ENCODE data around the gene MFSD12. TPM values are rescaled to one million over a fixed set of nuclear protein-coding genes. Genes with fewer than 3 reads are reported as not detected.
"Not testable (repeated sequence)": the region's sequence is repeated elsewhere in the genome, so short reads cannot be mapped to it uniquely, and the experiment has no call there.

Gene MFSD12
- total RNA-seq, 4 donors from 2014 or later: 22.3 to 77.3 (median 48.7) TPM

- Histone ChIP-seq H3K27me3 (no peaks in the 10 kb centered on the region), H3K4me1 (no peaks in the 10 kb centered on the region), H3K27ac (no peak overlapping the region), H3K9me3 (no peaks in the 10 kb centered on the region), H3K36me3 (peaks cover 0 to 67% of the 10 kb centered on the region in 2 donors), H3K4me3 (no peak overlapping the region)
- in situ Hi-C loops (cut with MboI; ENCODE audit: low sequenced_read_pairs in 4 of 4): no loop called here
- intact Hi-C loops (cut with DNase I; ENCODE audit: low total_unique reads): no loop called here
- ATAC-seq (no peak), DNase-seq (no peak)
- TF ChIP-seq CTCF (IDR thresholded peaks at IDR 0.05 in 4 of 5, conservative IDR thresholded peaks at IDR 0.05 in 1 of 5) (no peak), POLR2A (IDR thresholded peaks at IDR 0.05) (no peak)
Observed at GRCh38 chr19:3531716-3532115, 25.7 kb downstream of the MFSD12 start.

- Histone ChIP-seq H3K27ac (no peak overlapping the region), H3K27me3 (no peaks in the 10 kb centered on the region), H3K36me3 (peaks cover 0 to 67% of the 10 kb centered on the region in 2 donors), H3K4me1 (no peaks in the 10 kb centered on the region), H3K9me3 (no peaks in the 10 kb centered on the region), H3K4me3 (no peak overlapping the region)
- no peak for TF ChIP-seq POLR2A (IDR thresholded peaks at IDR 0.05)
- no peak for TF ChIP-seq CTCF (IDR thresholded peaks at IDR 0.05 in 4 of 5, conservative IDR thresholded peaks at IDR 0.05 in 1 of 5)
- intact Hi-C loops (cut with DNase I; ENCODE audit: low total_unique reads): no loop called here
- ATAC-seq: no peak
- in situ Hi-C loops (cut with MboI; ENCODE audit: low sequenced_read_pairs in 4 of 4): no loop called here
- DNase-seq: no peak
Observed at GRCh38 chr19:3530389-3530788, 27.0 kb downstream of the MFSD12 start.

- H3K9me3 ChIP-seq; DNase-seq; intact Hi-C loops (cut with DNase I; ENCODE audit: low total_unique reads); H3K27me3 ChIP-seq; ATAC-seq; H3K4me3 ChIP-seq; H3K27ac ChIP-seq; H3K4me1 ChIP-seq; in situ Hi-C loops (cut with MboI; ENCODE audit: low sequenced_read_pairs in 4 of 4): not testable (repeated sequence)
- H3K36me3 ChIP-seq: peaks cover 0 to 63% of the 10 kb centered on the region in 2 donors
Observed at GRCh38 chr19:3529299-3529698, 28.1 kb downstream of the MFSD12 start.

GRCh38 chr19:3528539-3529211, 28.7 kb downstream of the MFSD12 start:
- no peaks in the 10 kb centered on the region for H3K4me1 ChIP-seq
- no peaks in the 10 kb centered on the region for H3K9me3 ChIP-seq
- DNase-seq (no peak), ATAC-seq (no peak)
- intact Hi-C loops (cut with DNase I; ENCODE audit: low total_unique reads): no loop called here
- in situ Hi-C loops (cut with MboI; ENCODE audit: low sequenced_read_pairs in 4 of 4): no loop called here
- TF ChIP-seq POLR2A (IDR thresholded peaks at IDR 0.05) (no peak), CTCF (IDR thresholded peaks at IDR 0.05 in 4 of 5, conservative IDR thresholded peaks at IDR 0.05 in 1 of 5) (no peak)
- H3K36me3 ChIP-seq: peaks cover 0 to 66% of the 10 kb centered on the region in 2 donors
- no peaks in the 10 kb centered on the region for H3K27me3 ChIP-seq
- no peak overlapping the region for H3K27ac ChIP-seq
- H3K4me3 ChIP-seq: no peak overlapping the region

GRCh38 chr19:3528080-3528479, 29.3 kb downstream of the MFSD12 start:
- no peaks in the 10 kb centered on the region for H3K9me3 ChIP-seq
- TF ChIP-seq POLR2A (IDR thresholded peaks at IDR 0.05) (no peak), CTCF (IDR thresholded peaks at IDR 0.05 in 4 of 5, conservative IDR thresholded peaks at IDR 0.05 in 1 of 5) (no peak)
- DNase-seq (no peak), ATAC-seq (no peak)
- intact Hi-C loops (cut with DNase I; ENCODE audit: low total_unique reads): no loop called here
- H3K27ac ChIP-seq: no peak overlapping the region
- peaks cover 0 to 66% of the 10 kb centered on the region in 2 donors for H3K36me3 ChIP-seq
- no peaks in the 10 kb centered on the region for H3K4me1 ChIP-seq
- in situ Hi-C loops (cut with MboI; ENCODE audit: low sequenced_read_pairs in 4 of 4): no loop called here
- H3K27me3 ChIP-seq: no peaks in the 10 kb centered on the region
- no peak overlapping the region for H3K4me3 ChIP-seq
